B cell (primary cell): ENCODE measurements around the gene CCBE1. TPM values are rescaled to one million over a fixed set of nuclear protein-coding genes. Genes with fewer than 3 reads are reported as not detected.

Experiments
- ATAC-seq: fragments of 200-7000 bp; cut with Tn5 transposase; one replicate; pipeline ENCODE4 v1.10.0; 2021; ENCODE audit warnings: low read depth, mild to moderate bottlenecking, moderate number of reproducible peaks, moderate library complexity
- CTCF ChIA-PET: fragments of 350-600 bp; sonication (Branson Sonifier 250); formaldehyde crosslinking; loops from one replicate; lab custom pipeline; 2021; ENCODE audit warnings: antibody characterized with exemption, inconsistent platforms; lab: Charles Lee
- POLR2A ChIA-PET: fragments of 350-600 bp; sonication (Branson Sonifier 250); formaldehyde crosslinking; loops from one replicate; lab custom pipeline; 2021; ENCODE audit warnings: antibody characterized with exemption; lab: Charles Lee
- DNase-seq: peaks from one replicate; pipeline ENCODE4 v3.0.0; 2013
- H2AFZ ChIP-seq: 2 replicates; pipeline ENCODE4 v1.6.1; 2012; ENCODE audit warnings: mild to moderate bottlenecking, low read depth, low read length; ENCODE audit not compliant: insufficient read depth, poor library complexity, severe bottlenecking
- H3K27ac ChIP-seq, 2 donors: 1 replicate in 1 of 2; 2 replicates in 1 of 2; pipeline ENCODE4 v1.5.1; 2012 to 2013; ENCODE audit warnings: low read length in 2 of 2, mild to moderate bottlenecking in 2 of 2, moderate library complexity in 1 of 2
- H3K27me3 ChIP-seq, 4 experiments: fragments of 200-600 bp in 1 of 4; sonication (generic) in 1 of 4; replicated peaks in 1 of 4; 1 replicate in 2 of 4; 2 replicates in 2 of 4; pipeline versions ENCODE4 v1.6.1 to v1.7.0; 2013 to 2016; ENCODE audit warnings: low read length in 3 of 4, mild to moderate bottlenecking in 2 of 4, mixed read lengths in 1 of 4, moderate library complexity in 1 of 4; ENCODE audit not compliant: insufficient read depth in 4 of 4, control insufficient read depth in 3 of 4; ENCODE audit errors: control extremely low read depth in 1 of 4
- H3K36me3 ChIP-seq, 2 experiments: replicated peaks in 1 of 2; 1 replicate in 1 of 2; 2 replicates in 1 of 2; pipeline versions ENCODE4 v1.6.1 to v1.7.1; 2013; ENCODE audit warnings: low read length in 1 of 2; ENCODE audit not compliant: insufficient read depth in 2 of 2, control insufficient read depth in 1 of 2; ENCODE audit errors: control extremely low read depth in 1 of 2, extremely low read depth in 1 of 2
- H3K4me1 ChIP-seq, 2 donors: fragments of 200-600 bp in 1 of 2; sonication (generic) in 1 of 2; 1 replicate in 1 of 2; 2 replicates in 1 of 2; pipeline versions ENCODE4 v1.5.1 to v1.6.1; 2013 to 2017; ENCODE audit warnings: low read length in 2 of 2; ENCODE audit not compliant: control insufficient read depth in 2 of 2, insufficient read depth in 2 of 2
- H3K4me2 ChIP-seq: replicated peaks from 2 replicates; pipeline ENCODE3; 2012; ENCODE audit warnings: mild to moderate bottlenecking, low read depth, low read length; ENCODE audit not compliant: poor library complexity, severe bottlenecking
- H3K4me3 ChIP-seq, 5 experiments: fragments of 200-600 bp in 1 of 5; sonication (generic) in 1 of 5; 1 replicate in 3 of 5; 2 replicates in 2 of 5; pipeline versions ENCODE4 v1.5.1 to v1.7.0; 2011 to 2016; ENCODE audit warnings: low read length in 4 of 5, mild to moderate bottlenecking in 4 of 5, low read depth in 2 of 5, control low read depth in 1 of 5, moderate library complexity in 1 of 5; ENCODE audit not compliant: insufficient read depth in 1 of 5; ENCODE audit errors: control extremely low read depth in 1 of 5, extremely low read depth in 1 of 5
- H3K79me2 ChIP-seq: fragments of 200-600 bp; sonication (generic); one replicate; pipeline ENCODE4 v1.6.0; 2016; ENCODE audit warnings: low read length; ENCODE audit not compliant: control insufficient read depth, insufficient read depth
- H3K9ac ChIP-seq: fragments of 200-600 bp; sonication (generic); 2 replicates; pipeline ENCODE4 v1.6.1; 2017; ENCODE audit warnings: mild to moderate bottlenecking, low read length, moderate library complexity
- H3K9me3 ChIP-seq, 3 donors: one replicate each; pipeline versions ENCODE4 v1.6.1 to v1.7.1; 2013; ENCODE audit warnings: low read length in 2 of 3; ENCODE audit not compliant: control insufficient read depth in 2 of 3, insufficient read depth in 1 of 3; ENCODE audit errors: control extremely low read depth in 1 of 3
- H4K20me1 ChIP-seq: 2 replicates; pipeline ENCODE4 v1.6.0; 2012; ENCODE audit warnings: mild to moderate bottlenecking, low read length; ENCODE audit not compliant: insufficient read depth, control insufficient read depth, poor library complexity, severe bottlenecking
- H3K27ac Mint-ChIP-seq: one replicate; pipeline ENCODE4 v1.8.0; 2021; ENCODE audit warnings: mixed read lengths
- H3K27me3 Mint-ChIP-seq: one replicate; pipeline ENCODE4 v1.8.0; 2021; ENCODE audit warnings: mixed read lengths
- H3K4me1 Mint-ChIP-seq: one replicate; pipeline ENCODE4 v1.8.0; 2021; ENCODE audit warnings: mixed read lengths
- H3K4me3 Mint-ChIP-seq: one replicate; pipeline ENCODE4 v1.8.0; 2021; ENCODE audit warnings: mixed read lengths
- H3K9me3 Mint-ChIP-seq: one replicate; pipeline ENCODE4 v1.8.0; 2022; ENCODE audit warnings: mixed read lengths; ENCODE audit not compliant: insufficient read depth
- CTCF ChIP-seq: fragments of 200-600 bp; IDR thresholded peaks from one replicate; pipeline ENCODE4 v1.8.0; 2022; ENCODE audit warnings: antibody characterized with exemption, mild to moderate bottlenecking
- EZH2 ChIP-seq: IDR thresholded peaks from 2 replicates; pipeline ENCODE4 v1.6.1; 2012; ENCODE audit warnings: borderline replicate concordance, low read depth, mild to moderate bottlenecking, moderate library complexity, low read length; ENCODE audit not compliant: insufficient read depth, poor library complexity, severe bottlenecking
- WGBS: methylation state at CpG from one replicate; pipeline ENCODE4 v1.1.5; 2013; ENCODE audit warnings: missing lambda C conversion rate; ENCODE audit not compliant: insufficient coverage; 5-methylcytosine and 5-hydroxymethylcytosine counted together
- intact Hi-C: fragments of 100-400 bp; cut with micrococcal nuclease; formaldehyde crosslinking; loops from one replicate; pipeline ENCODE4 v1.10.0; 2022
- polyA plus RNA-seq: library from polyadenylated mRNA; depleted of rRNA; stranded (reverse); fragments of >200 nt; gene quantifications from 2 replicates; pipeline ENCODE4 v1.2.3, GENCODE V29; 2012
- total RNA-seq, 2 donors: library from RNA; stranded (reverse); fragments of 120-200 nt in 1 of 2; gene quantifications; 1 replicate in 1 of 2; 2 replicates in 1 of 2; pipeline versions ENCODE4 v1.2.3 to v1.2.4, GENCODE V29; 2013 to 2022

The CCBE1 gene
- total and polyA plus RNA-seq, 2 donors (not counting 1 experiment from before 2014, with no cell fraction given): not detected

GRCh38 chr18:59616501-59616900 lies 80.7 kb downstream of the CCBE1 start:
- intact Hi-C loops: no loop called here
- TF ChIP-seq EZH2: no peak
- TF ChIP-seq CTCF: no peak
- ChIA-PET CTCF (no interaction called here), POLR2A (no interaction called here)
- H3K27me3 ChIP-seq: no peaks in the 10 kb centered on the region
- H3K4me1 Mint-ChIP-seq: no peaks in the 10 kb centered on the region
- WGBS: 95% methylated on average over 4 of the region's 6 CpGs
- no peaks in the 10 kb centered on the region for H3K4me1 ChIP-seq
- DNase-seq: no peak
- no peak overlapping the region for H3K27ac Mint-ChIP-seq
- no peaks in the 10 kb centered on the region for H4K20me1 ChIP-seq
- H3K4me2 ChIP-seq: no peak overlapping the region
- no peaks in the 10 kb centered on the region for H3K9me3 ChIP-seq
- no peak overlapping the region for H3K4me3 Mint-ChIP-seq
- no peaks in the 10 kb centered on the region for H3K79me2 ChIP-seq
- no peak overlapping the region for H3K4me3 ChIP-seq
- H3K9me3 Mint-ChIP-seq: no peaks in the 10 kb centered on the region
- H2AFZ ChIP-seq: no peak overlapping the region
- H3K27me3 Mint-ChIP-seq: peaks cover 7% of the 10 kb centered on the region
- no peak for ATAC-seq
- H3K27ac ChIP-seq: no peak overlapping the region
- H3K36me3 ChIP-seq: no peaks in the 10 kb centered on the region
- H3K9ac ChIP-seq: no peak overlapping the region

GRCh38 chr18:59613903-59614302 lies 83.3 kb downstream of the CCBE1 start:
- no peak overlapping the region for H3K4me3 Mint-ChIP-seq
- Histone ChIP-seq H3K9me3 (no peaks in the 10 kb centered on the region), H3K27ac (no peak overlapping the region), H3K9ac (no peak overlapping the region), H3K4me3 (no peak overlapping the region), H3K36me3 (no peaks in the 10 kb centered on the region), H3K4me1 (no peaks in the 10 kb centered on the region), H3K4me2 (no peak overlapping the region), H3K27me3 (no peaks in the 10 kb centered on the region), H4K20me1 (no peaks in the 10 kb centered on the region), H3K79me2 (no peaks in the 10 kb centered on the region), H2AFZ (no peak overlapping the region)
- POLR2A ChIA-PET: no interaction called here
- ATAC-seq (no peak), DNase-seq (no peak)
- H3K27ac Mint-ChIP-seq: no peak overlapping the region
- TF ChIP-seq EZH2 (no peak), CTCF (no peak)
- H3K4me1 Mint-ChIP-seq: no peaks in the 10 kb centered on the region
- CTCF ChIA-PET: no interaction called here
- H3K9me3 Mint-ChIP-seq: no peaks in the 10 kb centered on the region
- H3K27me3 Mint-ChIP-seq: peaks cover 4% of the 10 kb centered on the region
- intact Hi-C loops: no loop called here
- WGBS: 94% methylated on average over 9 of the region's 12 CpGs
